GM18526 (cell line): Measurements from ENCODE around the gene EIF2B1.

Experiments used
- POLR2A ChIP-seq: IDR thresholded peaks from 3 replicates; pipeline ENCODE4 v1.6.1; 2011; ENCODE audit not compliant: insufficient read length; ENCODE audit errors: extremely low read depth

The EIF2B1 gene

DNA sequence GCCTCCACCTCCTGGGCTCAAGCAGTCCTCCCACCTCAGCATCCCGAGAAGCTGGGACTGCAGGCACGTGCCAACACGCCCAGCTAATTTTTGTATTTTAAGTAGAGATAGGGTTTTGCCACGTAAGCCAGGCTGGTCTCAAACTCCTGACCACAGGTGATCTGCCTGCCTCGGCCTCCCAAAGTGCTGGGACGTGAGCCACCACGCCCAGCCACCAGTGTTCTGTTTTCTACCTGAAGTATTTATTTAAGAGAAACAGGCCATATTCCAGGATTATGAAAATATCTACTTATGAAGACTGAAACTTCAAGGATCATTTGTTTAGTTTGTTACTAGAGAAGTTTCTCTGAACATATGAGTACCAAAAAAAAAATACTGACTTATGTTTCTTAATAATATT, 10.4 kb upstream of the EIF2B1 start:
- no peak for TF ChIP-seq POLR2A

DNA sequence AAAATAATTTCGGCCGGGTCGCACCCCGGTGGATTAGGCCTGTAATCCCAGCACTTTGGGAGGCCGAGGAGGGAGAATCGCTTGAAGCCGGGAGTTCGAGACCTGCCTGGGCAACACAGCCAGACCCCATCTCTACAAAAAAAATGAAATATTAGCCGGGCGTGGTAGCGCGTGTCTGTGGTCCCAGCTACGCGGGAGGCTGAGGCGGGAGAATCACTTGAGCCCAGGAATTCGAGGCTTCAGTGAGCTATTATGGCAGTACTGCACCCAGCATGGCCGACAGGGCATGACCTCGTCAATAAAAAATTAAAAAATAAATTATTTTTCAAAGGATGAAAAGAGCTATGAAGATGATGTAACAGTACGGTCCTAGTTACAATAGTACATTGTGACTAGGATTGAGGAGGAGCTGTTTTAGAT, 666 bp upstream of the EIF2B1 start:
- TF ChIP-seq POLR2A: no peak

DNA sequence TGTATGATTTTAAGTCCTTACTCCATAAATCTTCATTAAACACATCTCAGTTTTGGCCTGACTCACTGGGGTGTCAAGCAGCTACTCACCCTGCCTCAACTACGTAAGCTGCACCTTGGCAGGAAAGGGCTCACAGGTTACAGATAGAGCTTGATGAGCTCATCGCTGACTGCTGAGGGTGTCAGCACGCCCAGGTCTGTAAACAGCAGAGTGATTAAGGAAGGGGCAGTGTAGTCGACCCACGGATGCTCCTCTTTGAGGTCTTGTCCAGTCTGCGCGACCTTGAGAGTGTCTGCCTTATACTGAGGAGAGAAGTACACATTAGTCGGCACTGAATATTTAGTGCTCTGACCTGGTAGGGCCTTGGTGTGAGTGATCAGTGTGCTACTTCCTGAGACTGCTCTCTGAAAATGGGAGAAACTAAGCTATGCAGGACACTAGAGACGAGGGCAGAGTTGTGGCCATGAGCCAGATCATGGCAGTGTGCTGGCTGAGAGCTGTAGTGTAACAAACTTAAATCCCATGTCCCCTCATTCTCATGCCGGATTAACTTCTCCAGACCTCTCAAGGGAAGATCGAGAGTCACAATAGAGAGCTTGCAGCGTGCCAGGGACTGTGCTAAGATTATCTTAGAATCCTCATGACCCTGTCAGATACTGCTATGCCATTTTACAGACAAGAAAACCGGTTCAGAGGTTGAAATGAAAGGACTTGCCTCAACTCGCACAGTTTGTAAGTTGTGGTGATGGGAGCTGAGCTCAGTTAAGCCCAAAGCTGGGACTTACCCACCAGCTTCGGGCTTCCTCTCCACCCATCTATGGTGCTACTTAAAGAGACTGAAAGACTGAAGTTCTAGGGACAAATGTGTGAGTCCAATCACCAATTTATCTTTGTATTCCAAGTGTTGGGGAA, 11.6 kb downstream of the EIF2B1 start:
- no peak for TF ChIP-seq POLR2A

DNA sequence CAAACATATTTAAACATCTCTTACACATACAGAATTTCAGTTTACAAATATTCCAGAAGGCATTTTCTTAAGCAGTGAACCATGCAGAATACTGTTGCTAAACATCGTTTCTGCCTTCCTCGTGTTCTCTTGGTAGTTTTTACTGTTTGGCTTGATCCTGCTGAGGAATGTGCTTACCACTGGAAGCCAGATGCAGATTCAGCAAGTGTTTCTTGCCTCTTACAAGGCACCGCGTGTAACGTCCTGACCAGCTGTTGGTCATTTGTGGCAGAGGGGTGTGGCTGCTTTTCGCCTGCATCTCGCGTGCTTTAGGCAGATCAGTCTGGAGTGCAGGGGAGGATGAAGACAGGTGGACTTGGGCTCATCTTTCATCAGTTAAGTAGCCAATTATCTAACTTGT, 12.4 kb downstream of the EIF2B1 start:
- TF ChIP-seq POLR2A: no peak

DNA sequence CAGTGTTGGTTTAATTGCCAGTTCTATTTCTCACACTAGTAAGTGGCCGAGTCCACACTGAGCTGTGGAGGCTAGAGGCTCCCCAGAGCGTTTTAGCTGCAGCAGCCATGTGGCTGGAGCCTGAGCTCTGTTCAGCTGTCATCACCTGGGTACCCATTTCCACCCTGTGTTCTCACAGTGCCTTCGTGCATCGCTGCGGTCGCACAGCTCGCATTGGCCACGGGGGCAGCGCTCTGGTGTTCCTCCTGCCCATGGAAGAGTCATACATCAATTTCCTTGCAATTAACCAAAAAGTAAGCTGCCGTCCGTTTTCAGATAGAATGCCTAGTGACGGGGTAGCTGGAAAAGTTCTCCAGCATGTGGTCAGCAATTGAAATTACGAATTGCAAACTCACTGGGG, 15.9 kb downstream of the EIF2B1 start:
- TF ChIP-seq POLR2A: no peak

DNA sequence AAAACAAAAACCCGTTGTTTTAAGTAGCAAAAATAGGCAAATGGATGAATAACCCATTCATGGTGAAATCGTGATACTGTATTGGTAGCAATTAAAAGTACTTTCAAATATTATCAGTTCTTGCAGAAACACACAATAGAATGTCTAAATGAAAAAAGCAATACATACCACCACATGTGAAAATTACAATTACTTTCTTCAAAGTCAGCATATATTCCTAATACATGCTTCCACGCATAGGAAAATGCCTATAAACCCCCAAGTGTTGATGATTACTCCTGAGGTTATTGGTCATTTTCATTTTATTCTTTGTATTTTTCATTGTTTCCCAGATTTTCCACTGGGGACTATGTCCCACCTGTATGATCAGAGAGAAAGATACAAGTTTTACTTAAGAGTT, 16.3 kb downstream of the EIF2B1 start:
- TF ChIP-seq POLR2A: no peak

DNA sequence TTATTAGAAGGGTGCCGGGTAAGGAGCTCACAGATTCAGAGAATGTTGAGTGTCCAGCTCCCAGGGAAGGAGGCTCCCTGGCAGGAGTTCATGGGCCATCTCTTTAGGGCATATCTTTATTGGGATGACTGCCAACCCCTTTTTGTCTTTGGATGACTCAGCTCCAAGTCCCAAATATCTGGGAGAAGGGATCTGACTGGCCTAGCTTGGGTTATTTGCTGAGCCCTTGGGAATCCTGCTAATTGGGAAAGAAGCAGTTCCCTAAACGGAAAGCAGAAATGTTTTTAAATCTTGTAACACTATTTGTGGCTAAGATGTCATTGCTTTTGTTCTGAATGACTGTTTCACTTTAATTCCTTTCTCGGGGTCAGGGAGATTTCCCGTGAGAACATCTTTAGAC, 19.0 kb downstream of the EIF2B1 start:
- TF ChIP-seq POLR2A: no peak

DNA sequence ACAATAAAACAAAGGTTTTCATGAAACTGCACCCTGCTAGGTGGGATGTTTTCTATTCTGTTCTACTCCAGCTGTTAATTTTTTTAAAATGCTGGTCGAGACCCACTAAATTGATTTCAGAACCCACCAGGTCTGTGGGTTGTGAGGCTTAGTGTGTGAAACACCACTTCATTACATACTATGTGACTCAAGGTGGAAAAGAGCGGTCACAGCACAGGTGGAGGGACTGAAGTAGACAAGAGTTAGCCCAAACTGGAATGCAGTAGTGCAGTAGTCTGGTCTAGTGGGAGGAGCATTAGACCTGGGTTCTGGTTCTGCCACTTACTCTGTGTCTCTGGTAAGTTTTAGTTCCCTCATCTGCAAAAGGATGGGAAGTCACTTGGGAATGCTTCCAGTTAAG, 19.4 kb downstream of the EIF2B1 start:
- no peak for TF ChIP-seq POLR2A

DNA sequence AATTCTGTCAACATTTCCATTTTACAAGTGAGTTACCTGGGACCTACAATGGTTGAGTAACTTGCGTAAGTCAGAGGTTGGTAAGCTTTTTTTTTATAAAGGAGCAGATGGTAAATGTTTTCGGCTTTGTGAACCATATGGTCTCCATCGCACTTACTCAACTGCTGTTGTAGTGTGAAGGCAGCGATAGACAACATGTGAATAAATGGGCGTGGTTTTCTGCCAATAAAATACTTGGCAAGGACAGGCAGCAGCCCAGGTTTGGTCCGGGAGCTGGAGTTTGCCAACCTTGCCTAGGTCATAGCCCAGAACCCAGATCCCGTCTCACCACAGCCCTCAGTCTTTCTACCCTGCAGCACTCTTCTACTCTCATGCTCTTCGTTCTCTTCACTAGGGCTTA, 25.3 kb downstream of the EIF2B1 start:
- no peak for TF ChIP-seq POLR2A

DNA sequence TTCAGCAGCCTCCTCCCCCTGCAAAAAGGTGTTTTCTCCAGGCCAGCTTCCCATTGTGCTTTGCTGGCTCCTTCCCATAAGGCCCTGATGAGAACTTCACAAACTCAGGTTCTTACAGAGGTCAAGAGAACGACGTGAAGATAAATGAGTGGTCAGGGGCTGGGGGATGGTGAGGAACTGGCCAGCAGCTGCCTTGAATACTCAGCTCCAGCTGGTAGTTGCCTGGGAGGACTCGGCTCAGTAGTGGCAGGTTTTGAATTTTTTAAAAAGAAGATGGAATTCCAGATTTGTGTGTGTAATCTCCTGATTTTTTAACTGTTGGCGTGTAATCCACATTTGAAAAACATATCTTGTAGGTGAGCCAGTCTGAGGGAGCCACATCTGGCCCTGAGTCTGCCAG, 25.7 kb downstream of the EIF2B1 start:
- TF ChIP-seq POLR2A: no peak

DNA sequence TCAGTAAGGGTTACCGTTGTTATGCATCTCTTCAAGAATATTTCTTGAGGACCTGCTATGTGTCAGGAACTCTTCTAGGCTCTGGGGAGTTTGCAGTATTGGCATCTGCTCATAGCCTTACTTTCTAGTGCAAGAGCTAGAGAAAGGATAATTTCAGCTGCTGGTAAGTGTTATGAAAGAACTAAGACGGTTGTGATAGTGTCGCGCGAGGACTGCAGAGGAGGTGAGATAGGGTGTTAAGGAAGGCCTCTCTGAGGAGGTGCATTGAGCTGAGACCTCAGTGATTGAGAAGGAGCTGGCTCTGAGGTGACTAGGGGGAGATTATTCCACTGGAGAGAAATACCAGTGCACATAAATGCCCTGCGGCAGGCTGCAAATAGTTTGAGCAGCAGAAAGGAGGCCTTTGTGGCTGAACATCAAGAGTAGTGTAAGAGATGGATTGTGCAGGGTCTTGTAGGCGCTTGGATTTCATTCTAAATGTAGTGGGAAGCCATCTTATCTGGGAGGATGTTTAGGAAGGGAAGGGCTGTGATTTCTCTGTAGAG, 30.8 kb downstream of the EIF2B1 start:
- no peak for TF ChIP-seq POLR2A

DNA sequence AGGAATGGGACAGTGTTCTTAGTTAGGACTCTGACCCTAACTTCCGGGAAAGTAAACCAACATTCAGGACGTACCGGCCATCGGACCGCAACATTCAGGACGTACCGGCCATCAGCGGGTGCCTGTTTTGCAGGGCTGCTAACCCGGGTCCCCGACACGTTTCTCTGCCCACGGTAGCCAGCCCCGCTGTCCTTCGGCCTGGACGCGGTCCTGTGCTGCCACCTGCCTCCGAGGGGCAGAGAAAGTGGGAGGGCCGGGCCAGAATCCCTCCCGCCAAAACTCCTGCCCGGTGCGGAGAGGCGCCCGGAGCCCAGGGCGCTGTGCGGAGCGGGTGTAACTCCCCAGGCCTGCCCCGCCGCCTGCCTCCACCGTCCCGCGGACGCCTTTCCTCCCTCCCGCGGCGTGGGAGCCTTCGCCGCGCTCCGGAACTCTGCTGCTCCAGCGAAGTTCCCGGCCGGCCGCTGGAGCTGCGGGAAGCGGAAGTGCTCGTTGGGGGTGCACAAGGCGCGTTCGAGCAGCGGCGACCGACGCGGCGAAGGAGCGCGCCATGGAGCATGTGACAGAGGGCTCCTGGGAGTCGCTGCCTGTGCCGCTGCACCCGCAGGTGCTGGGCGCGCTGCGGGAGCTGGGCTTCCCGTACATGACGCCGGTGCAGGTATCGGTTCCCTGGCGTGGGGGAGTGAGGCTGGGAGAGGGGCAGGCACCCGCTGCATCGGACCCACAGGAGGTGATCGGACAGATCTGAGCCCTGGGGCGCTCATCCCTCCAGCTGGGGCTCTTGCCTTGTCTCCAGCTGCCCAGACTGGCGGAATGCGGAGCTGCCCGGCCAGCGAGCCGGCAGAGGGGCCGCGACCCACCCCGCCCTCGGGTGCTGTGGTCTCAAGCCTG, 31.6 kb downstream of the EIF2B1 start, which contains the start of gene DDX55:
TSS of gene DDX55 (plus strand) at position 498 of the 888 bp plus-strand sequence. CDS start at position 548, 50 bp downstream.
- peak; percentile 95 for TF ChIP-seq POLR2A

DNA sequence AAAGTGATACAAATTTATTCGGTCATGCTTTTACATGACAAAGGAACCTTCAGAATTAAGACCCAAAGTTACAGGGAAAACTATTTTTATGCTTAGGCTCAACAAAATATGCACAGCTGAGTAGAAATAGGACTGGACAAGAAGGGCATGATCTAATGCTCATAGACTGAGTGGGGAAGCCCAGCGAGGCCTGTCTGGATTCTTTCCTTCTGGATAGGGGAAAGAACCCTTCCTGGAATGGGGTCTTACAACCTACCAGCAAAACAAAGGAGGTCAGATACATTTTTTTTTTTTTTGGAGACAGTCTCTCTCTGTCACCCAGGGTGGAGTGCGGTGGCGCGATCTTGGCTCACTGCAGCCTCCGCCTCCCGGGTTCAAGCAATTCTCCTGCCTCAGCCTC, 33.8 kb downstream of the EIF2B1 start:
- no peak for TF ChIP-seq POLR2A

DNA sequence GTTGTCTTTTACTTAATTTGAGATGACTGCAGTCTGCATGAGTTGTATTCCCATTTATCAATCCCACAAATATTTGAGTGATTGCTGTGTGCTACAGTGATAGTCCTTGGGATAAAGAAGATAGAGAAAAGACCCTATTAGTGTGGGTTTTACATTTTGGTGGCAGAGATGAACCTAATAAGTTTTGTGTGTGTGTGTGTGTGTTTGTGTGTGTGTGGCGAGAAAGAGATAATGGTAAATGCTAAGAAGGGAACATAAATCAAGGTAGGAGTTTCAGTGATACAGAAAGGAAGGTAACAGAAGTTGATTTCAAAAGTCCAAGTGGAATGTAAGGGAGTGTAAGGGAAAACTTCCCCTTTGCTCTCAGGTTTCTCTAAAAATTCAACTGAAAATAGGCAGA, 34.2 kb downstream of the EIF2B1 start:
- no peak for TF ChIP-seq POLR2A

DNA sequence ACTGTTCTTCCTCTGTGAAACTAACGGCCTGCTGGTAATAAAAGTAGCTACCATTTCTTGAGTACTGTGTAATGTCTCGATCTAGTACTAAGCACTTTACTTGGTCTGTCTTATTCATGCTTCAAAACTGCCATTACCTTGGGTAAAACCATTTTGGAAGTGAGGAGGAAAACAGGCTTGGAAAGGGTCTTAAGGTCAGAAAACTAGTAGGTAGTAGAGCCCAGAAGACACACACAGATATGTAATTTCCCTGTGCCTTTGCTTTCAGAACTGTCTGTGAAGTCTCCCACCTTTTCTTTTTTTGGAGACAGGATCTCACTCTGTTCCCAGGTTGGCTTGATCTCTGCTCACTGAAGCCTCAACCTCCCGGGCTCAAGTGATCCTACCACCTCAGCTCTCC, 35.0 kb downstream of the EIF2B1 start:
- no peak for TF ChIP-seq POLR2A

DNA sequence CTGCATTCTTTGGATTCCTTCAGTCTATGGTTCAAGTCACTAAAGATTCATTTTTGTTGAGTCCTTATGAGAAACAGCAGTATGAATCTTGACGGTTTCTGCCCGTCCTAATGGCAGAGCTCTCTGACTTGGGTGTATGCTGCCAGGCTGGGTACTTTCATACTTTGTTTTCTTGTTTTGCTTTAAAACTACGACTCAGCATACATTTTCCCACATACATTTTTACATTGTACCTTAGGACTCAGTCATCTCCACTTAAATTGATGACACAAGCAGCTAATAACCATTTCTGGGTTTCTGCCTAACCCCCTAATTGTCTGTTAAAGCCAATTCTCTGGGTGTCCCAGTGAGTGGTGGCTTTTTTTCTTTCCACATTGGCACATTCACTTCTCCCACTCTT, 36.4 kb downstream of the EIF2B1 start:
- no peak for TF ChIP-seq POLR2A
